K562 (cell line): Measurements from ENCODE around the gene CREG1. TPM values are rescaled to one million over a fixed set of nuclear protein-coding genes. Genes with fewer than 3 reads are reported as not detected.

Experiments used
- ATAC-seq: fragments of 200-7000 bp; cut with Tn5 transposase; 3 replicates; pipeline ENCODE4 v1.9.1; 2020; ENCODE audit warnings: moderate library complexity
- BruUV-seq: library from RNA; stranded (reverse); fragments of 400-500 nt; replicated peaks from 2 replicates; lab custom pipeline; 2021; lab: Mats Ljungman, UMichigan
- CTCF ChIA-PET: fragments of 300-600 bp; formaldehyde crosslinking; extraction: SDS; loops from one replicate; lab custom pipeline; 2021; ENCODE audit warnings: low intra/inter-chr PET ratio; lab: Yijun Ruan, JAX
- POLR2A ChIA-PET: fragments of 300-600, 350-650 bp; sonication (Branson Sonifier 250); formaldehyde crosslinking; extraction: SDS; loops from one replicate; lab custom pipeline; 2021; ENCODE audit warnings: antibody characterized with exemption, inconsistent platforms; lab: Yijun Ruan, JAX
- DNase-seq, 4 experiments: peaks; one replicate each; pipeline versions ENCODE4 v3.0.0 to v3.0.0-alpha.2; 2011 to 2018; ENCODE audit warnings: low spot score in 3 of 4, mixed read lengths in 3 of 4; ENCODE audit errors: extremely low read depth in 1 of 4
- FAIRE-seq: peaks from 2 replicates; lab custom pipeline; 2011; peaks lifted over from hg19 to GRCh38; lab: Jason Lieb, UNC
- H2AFZ ChIP-seq: 2 replicates; pipeline ENCODE4 v1.6.0; 2011; ENCODE audit warnings: low read depth, low read length, control low read depth, inconsistent platforms
- H3K27ac ChIP-seq: fragments of 200-600 bp; 3 replicates; pipeline ENCODE4 v1.8.0; 2011; ENCODE audit warnings: low read depth, mild to moderate bottlenecking, control low read depth, inconsistent platforms, low read length, moderate library complexity, mixed read lengths; ENCODE audit errors: extremely low read depth
- H3K27me3 ChIP-seq, 2 experiments: fragments of 300-600 bp in 1 of 2; 2 replicates in 1 of 2; 3 replicates in 1 of 2; pipeline versions ENCODE4 v1.6.0 to v1.8.0; 2011; ENCODE audit warnings: inconsistent platforms in 2 of 2, low read length in 2 of 2, mild to moderate bottlenecking in 1 of 2, mixed read lengths in 1 of 2, moderate library complexity in 1 of 2; ENCODE audit not compliant: control insufficient read depth in 2 of 2, insufficient read depth in 2 of 2
- H3K36me3 ChIP-seq: fragments of 300-600 bp; 3 replicates; pipeline ENCODE4 v1.8.0; 2011; ENCODE audit warnings: mild to moderate bottlenecking, low read length, inconsistent platforms; ENCODE audit not compliant: control insufficient read depth, insufficient read depth
- H3K4me1 ChIP-seq, 2 experiments: fragments of 200-600 bp in 1 of 2; replicated peaks in 1 of 2; 2 replicates in 1 of 2; 3 replicates in 1 of 2; pipeline versions ENCODE4 v1.5.1 to v1.8.0; 2011; ENCODE audit warnings: inconsistent platforms in 2 of 2, low read length in 2 of 2, mild to moderate bottlenecking in 1 of 2, mixed read lengths in 1 of 2, moderate library complexity in 1 of 2; ENCODE audit not compliant: control insufficient read depth in 2 of 2, insufficient read depth in 2 of 2
- H3K4me2 ChIP-seq: 2 replicates; pipeline ENCODE4 v1.6.1; 2011; ENCODE audit warnings: low read length, control low read depth, inconsistent platforms, mixed read lengths; ENCODE audit not compliant: insufficient read depth
- H3K4me3 ChIP-seq: fragments of 200-600 bp; sonication (generic), shearing (Covaris generic); 2 replicates; pipeline ENCODE4 v1.5.1; 2016; ENCODE audit warnings: control low read depth, inconsistent platforms
- H3K79me2 ChIP-seq: fragments of 200-600 bp; 3 replicates; pipeline ENCODE4 v1.8.0; 2011; ENCODE audit warnings: low read length, inconsistent platforms; ENCODE audit not compliant: control insufficient read depth, insufficient read depth
- H3K9ac ChIP-seq, 2 experiments: 2 replicates each; pipeline versions ENCODE4 v1.6.0 to v1.6.1; 2011; ENCODE audit warnings: low read depth in 2 of 2, low read length in 2 of 2, control low read depth in 1 of 2, inconsistent platforms in 1 of 2, mild to moderate bottlenecking in 1 of 2, mixed read lengths in 1 of 2; ENCODE audit not compliant: insufficient read depth in 1 of 2
- H3K9me1 ChIP-seq: one replicate; pipeline ENCODE4 v1.6.0; 2011; ENCODE audit warnings: inconsistent platforms, mild to moderate bottlenecking, low read length, moderate library complexity; ENCODE audit not compliant: control insufficient read depth, insufficient read depth
- H3K9me3 ChIP-seq: replicated peaks from 2 replicates; pipeline ENCODE4 v1.5.1; 2011; ENCODE audit warnings: low read depth, low read length, inconsistent platforms; ENCODE audit not compliant: control insufficient read depth, insufficient read depth
- H4K20me1 ChIP-seq: replicated peaks from 2 replicates; pipeline ENCODE4 v1.6.1; 2011; ENCODE audit warnings: low read length, inconsistent platforms, mixed read lengths; ENCODE audit not compliant: control insufficient read depth, insufficient read depth
- SRF ChIP-seq, 2 experiments: fragments of 250-450, 450-650 bp in 1 of 2; sonication (Bioruptor Pico) in 1 of 2; sonication (generic) in 1 of 2; formaldehyde crosslinking; IDR thresholded peaks; 2 replicates each; pipeline versions ENCODE4 v1.5.0 to v1.5.1; 2020 to 2022; ENCODE audit warnings: mild to moderate bottlenecking in 1 of 2, missing genetic modification reagents in 1 of 2
- TCF7L2 ChIP-seq: fragments of 150-350 bp; IDR thresholded peaks from 2 replicates; pipeline ENCODE4 v1.6.1; 2016; ENCODE audit warnings: low read depth, mild to moderate bottlenecking, low read length, moderate library complexity
- WGBS: fragments of 100-300 bp; shearing (Covaris generic); methylation state at CpG from one replicate; pipeline ENCODE4 v1.1.6; 2016; ENCODE audit warnings: low coverage, mixed read lengths; ENCODE audit not compliant: insufficient coverage; ENCODE audit errors: missing lambda C conversion rate; 5-methylcytosine and 5-hydroxymethylcytosine counted together
- in situ Hi-C: fragments of 300-500 bp; cut with MboI; formaldehyde crosslinking; loops from 4 replicates; pipeline ENCODE4 v1.15.0; 2018; ENCODE audit warnings: inconsistent platforms, mixed read lengths
- intact Hi-C: fragments of 100-400 bp; cut with micrococcal nuclease; formaldehyde crosslinking; loops from 2 replicates; pipeline ENCODE4 v1.14.2; 2022
- polyA plus RNA-seq, 8 experiments: library from polyadenylated mRNA; depleted of rRNA in 4 of 8; stranded (reverse) in 5 of 8; unstranded in 3 of 8; fragments of >200 nt; fragmentation: Nextera tagmentation in 2 of 8; fragmentation: Illumina TruSeq in 1 of 8; extraction: Ambion mirVana in 2 of 8; extraction: Trizol in 1 of 8; gene quantifications; 2 replicates each; pipeline versions ENCODE4 v1.2.1 to v1.2.3, GENCODE V29; 2011 to 2014; ENCODE audit warnings: inconsistent platforms in 1 of 8, missing spikeins in 1 of 8
- total RNA-seq, 7 experiments: library from RNA; depleted of rRNA in 6 of 7; stranded (reverse); fragments of >200 nt in 6 of 7; fragmentation: Illumina TruSeq in 2 of 7; extraction: Trizol in 2 of 7; gene quantifications; 2 replicates each; pipeline versions ENCODE4 v1.2.1 to v1.2.3, GENCODE V29; 2011 to 2021; ENCODE audit warnings: low replicate concordance in 1 of 7
- TF ChIP-seq, protein P1 (sequence below): fragments of 450-650 bp; formaldehyde crosslinking; IDR thresholded peaks from 2 replicates; pipeline ENCODE4 v1.4.0; 2020; ENCODE audit warnings: mild to moderate bottlenecking, mixed read lengths

CREG1 gene
- total and polyA plus RNA-seq, 9 of the 15 experiments (the other 6 are each of a cell fraction or from before 2014, with no cell fraction given), result 45.7 to 272 (median 161) TPM

DNA sequence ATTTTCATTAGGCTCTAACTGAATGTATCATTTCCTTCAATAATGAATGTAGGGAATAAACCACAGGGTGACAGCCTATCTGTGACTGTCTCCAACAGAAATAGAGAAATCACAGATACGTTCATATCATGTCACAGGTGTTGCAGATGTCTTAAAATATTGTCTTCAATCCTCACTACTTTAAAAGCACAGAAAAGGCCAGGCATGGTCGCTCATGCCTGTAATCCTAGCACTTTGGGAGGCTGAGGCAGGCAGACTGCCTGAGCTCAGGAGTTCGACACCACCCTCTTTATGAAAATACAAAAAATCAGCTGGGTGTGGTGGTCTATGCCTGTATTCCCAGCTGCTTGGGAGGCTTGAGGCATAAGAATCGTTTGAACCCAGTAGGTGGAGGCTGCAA is 8.2 kb downstream of the CREG1 start:
- Histone ChIP-seq H3K9ac (no peak overlapping the region), H2AFZ (no peak overlapping the region), H3K27me3 (no peaks in the 10 kb centered on the region), H3K79me2 (peaks cover 34% of the 10 kb centered on the region), H3K9me3 (no peaks in the 10 kb centered on the region), H3K4me1 (peaks cover 28 to 47% of the 10 kb centered on the region in 2 experiments), H4K20me1 (no peaks in the 10 kb centered on the region)
- in situ Hi-C loops (no loop called here), intact Hi-C loops (loop anchor here (5.0 kb wide), 1 partner anchor 323 kb away; the partner anchor contains the start of gene POU2F1)
- CTCF ChIA-PET, result no interaction called here
- POLR2A ChIA-PET, result interaction anchor here (0.7 to 6.1 kb wide), 2 partner anchors 6 to 12 kb away, joined by 3 to 71 read pairs; partner anchors contain the start of gene CREG1
- WGBS, result 83% methylated on average over 4 of the region's 4 CpGs
- TF ChIP-seq SRF (CRISPR knock-in tag; IDR thresholded peaks at IDR 0.05), result 0 out of 4 replicates have a peak, but pooled peaks of 1 of the 2 experiments have one; percentile 19
- TF ChIP-seq, protein P1, sequence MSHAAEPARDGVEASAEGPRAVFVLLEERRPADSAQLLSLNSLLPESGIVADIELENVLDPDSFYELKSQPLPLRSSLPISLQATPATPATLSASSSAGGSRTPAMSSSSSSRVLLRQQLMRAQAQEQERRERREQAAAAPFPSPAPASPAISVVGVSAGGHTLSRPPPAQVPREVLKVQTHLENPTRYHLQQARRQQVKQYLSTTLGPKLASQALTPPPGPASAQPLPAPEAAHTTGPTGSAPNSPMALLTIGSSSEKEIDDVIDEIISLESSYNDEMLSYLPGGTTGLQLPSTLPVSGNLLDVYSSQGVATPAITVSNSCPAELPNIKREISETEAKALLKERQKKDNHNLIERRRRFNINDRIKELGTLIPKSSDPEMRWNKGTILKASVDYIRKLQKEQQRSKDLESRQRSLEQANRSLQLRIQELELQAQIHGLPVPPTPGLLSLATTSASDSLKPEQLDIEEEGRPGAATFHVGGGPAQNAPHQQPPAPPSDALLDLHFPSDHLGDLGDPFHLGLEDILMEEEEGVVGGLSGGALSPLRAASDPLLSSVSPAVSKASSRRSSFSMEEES (CRISPR knock-in tag), result 0 out of 2 replicates have a peak, but pooled peaks have one; percentile 3
- no peak for TF ChIP-seq TCF7L2
- TF ChIP-seq, all 486 proteins: peak for 2
- ATAC-seq (no peak), DNase-seq (no peak), FAIRE-seq (no peak)
- BruUV-seq, result no TSS peak
- peaks cover 76% of the 10 kb centered on the region for H3K36me3 ChIP-seq
- H3K4me2 ChIP-seq, result no peak overlapping the region
- no peak overlapping the region for H3K4me3 ChIP-seq
- H3K27ac ChIP-seq, result no peak overlapping the region
- no peaks in the 10 kb centered on the region for H3K9me1 ChIP-seq
